Measurements from ENCODE around the gene MYO1D. TPM values are rescaled to one million over a fixed set of nuclear protein-coding genes. Genes with fewer than 3 reads are reported as not detected.

Gene MYO1D
- total RNA-seq, 1 donor from 2014 or later: 18.0 TPM

GRCh38 chr17:32546031-32546444 lies 330.9 kb downstream of the MYO1D start:
- FAIRE-seq (no peak), DNase-seq (ENCODE audit: low read depth) (no peak)
- no peaks in the 10 kb centered on the region for H3K36me3 Mint-ChIP-seq (ENCODE audit: low read depth, unreplicated experiment)
- Histone ChIP-seq H3K79me2 (ENCODE audit: insufficient read depth, low read length) (no peaks in the 10 kb centered on the region), H3K27ac (ENCODE audit: low read depth, low read length) (no peak overlapping the region), H3K36me3 (ENCODE audit: insufficient read depth, low read length) (no peaks in the 10 kb centered on the region), H3K9me3 (ENCODE audit: insufficient read depth, low read depth, low read length) (no peaks in the 10 kb centered on the region), H3K9ac (ENCODE audit: low read length) (no peak overlapping the region), H3K4me1 (ENCODE audit: insufficient read depth, low read length) (peaks cover 2% of the 10 kb centered on the region), H3K4me2 (ENCODE audit: low read length) (no peak overlapping the region), H4K20me1 (ENCODE audit: insufficient read depth, low read length) (no peaks in the 10 kb centered on the region), H3K4me3 (ENCODE audit: insufficient read depth, low read depth, low read length) (no peak overlapping the region), H3K27me3 (ENCODE audit: insufficient read depth, low read length) (no peaks in the 10 kb centered on the region), H2AFZ (ENCODE audit: low read depth, low read length) (no peak overlapping the region)
- TF ChIP-seq CTCF (IDR thresholded peaks at IDR 0.05; ENCODE audit: insufficient read depth, low read depth, low read length) (no peak), EZH2 (IDR thresholded peaks at IDR 0.05; ENCODE audit: insufficient read depth, low read length) (no peak)
- no peaks in the 10 kb centered on the region for H3K27me3 Mint-ChIP-seq (ENCODE audit: low read depth, unreplicated experiment)
- peaks cover 2% of the 10 kb centered on the region for H3K9me3 Mint-ChIP-seq (ENCODE audit: unreplicated experiment)
- peaks cover 4% of the 10 kb centered on the region for H3K4me1 Mint-ChIP-seq (ENCODE audit: low read depth, unreplicated experiment)
- H3K27ac Mint-ChIP-seq (ENCODE audit: unreplicated experiment): no peak overlapping the region
- no peak overlapping the region for H3K4me3 Mint-ChIP-seq (ENCODE audit: unreplicated experiment)

- no peak for FAIRE-seq
- peaks cover 5% of the 10 kb centered on the region for H3K4me1 Mint-ChIP-seq (ENCODE audit: low read depth, unreplicated experiment)
- no peak overlapping the region for H3K4me2 ChIP-seq (ENCODE audit: low read length)
Observed at GRCh38 chr17:32542186-32542585, 334.7 kb downstream of the MYO1D start.

More at GRCh38 chr17:32542186-32542585, 334.7 kb downstream of the MYO1D start:
- no peak for DNase-seq (ENCODE audit: low read depth)
- H3K27me3 Mint-ChIP-seq (ENCODE audit: low read depth, unreplicated experiment): no peaks in the 10 kb centered on the region
- Histone ChIP-seq H2AFZ (ENCODE audit: low read depth, low read length) (no peak overlapping the region), H3K36me3 (ENCODE audit: insufficient read depth, low read length) (no peaks in the 10 kb centered on the region), H3K9ac (ENCODE audit: low read length) (no peak overlapping the region), H3K4me1 (ENCODE audit: insufficient read depth, low read length) (no peaks in the 10 kb centered on the region), H3K27ac (ENCODE audit: low read depth, low read length) (no peak overlapping the region), H3K79me2 (ENCODE audit: insufficient read depth, low read length) (no peaks in the 10 kb centered on the region), H4K20me1 (ENCODE audit: insufficient read depth, low read length) (no peaks in the 10 kb centered on the region), H3K9me3 (ENCODE audit: insufficient read depth, low read depth, low read length) (no peaks in the 10 kb centered on the region), H3K4me3 (ENCODE audit: insufficient read depth, low read depth, low read length) (no peak overlapping the region), H3K27me3 (ENCODE audit: insufficient read depth, low read length) (no peaks in the 10 kb centered on the region)
- H3K4me3 Mint-ChIP-seq (ENCODE audit: unreplicated experiment): no peak overlapping the region
- H3K9me3 Mint-ChIP-seq (ENCODE audit: unreplicated experiment): peaks cover 1% of the 10 kb centered on the region
- H3K36me3 Mint-ChIP-seq (ENCODE audit: low read depth, unreplicated experiment): no peaks in the 10 kb centered on the region
- TF ChIP-seq EZH2 (IDR thresholded peaks at IDR 0.05; ENCODE audit: insufficient read depth, low read length): no peak
- TF ChIP-seq CTCF (IDR thresholded peaks at IDR 0.05; ENCODE audit: insufficient read depth, low read depth, low read length): no peak
- H3K27ac Mint-ChIP-seq (ENCODE audit: unreplicated experiment): no peak overlapping the region
